Measurements from ENCODE around the gene NPTN. TPM values are rescaled to one million over a fixed set of nuclear protein-coding genes. Genes with fewer than 3 reads are reported as not detected.
"Not testable (repeated sequence)": the region's sequence is repeated elsewhere in the genome, so short reads cannot be mapped to it uniquely, and the experiment has no call there.

Gene NPTN
- total RNA-seq, 2 donors from 2014 or later, result 186 to 225 TPM

GRCh38 chr15:73582851-73583379, 50.3 kb downstream of the NPTN start:
- DNase-seq (ENCODE audit: low spot score), result no peak
- Histone ChIP-seq H3K4me3 (no peak overlapping the region), H3K9me3 (no peaks in the 10 kb centered on the region), H3K36me3 (peaks cover 91% of the 10 kb centered on the region), H3K27ac (no peak overlapping the region), H3K4me1 (peaks cover 0 to 7% of the 10 kb centered on the region in 2 donors), H3K27me3 (no peaks in the 10 kb centered on the region)
- TF ChIP-seq CTCF (IDR thresholded peaks at IDR 0.05), result no peak

GRCh38 chr15:73578026-73578425, 55.2 kb downstream of the NPTN start:
- Histone ChIP-seq H3K36me3 (peaks cover 59% of the 10 kb centered on the region), H3K27ac (no peak overlapping the region), H3K9me3 (no peaks in the 10 kb centered on the region), H3K27me3 (no peaks in the 10 kb centered on the region), H3K4me1 (peaks cover 0 to 20% of the 10 kb centered on the region in 2 donors), H3K4me3 (no peak overlapping the region)
- TF ChIP-seq CTCF (IDR thresholded peaks at IDR 0.05), result no peak
- DNase-seq (ENCODE audit: low spot score), result no peak

GRCh38 chr15:73577593-73577992, 55.6 kb downstream of the NPTN start:
- H3K9me3 ChIP-seq; H3K4me3 ChIP-seq; H3K27me3 ChIP-seq; H3K27ac ChIP-seq; DNase-seq (ENCODE audit: low spot score): not testable (repeated sequence)
- Histone ChIP-seq H3K36me3 (peaks cover 54% of the 10 kb centered on the region), H3K4me1 (peaks cover 0 to 23% of the 10 kb centered on the region in 2 donors)

GRCh38 chr15:73575636-73576247, 57.4 kb downstream of the NPTN start:
- no peak for TF ChIP-seq CTCF (IDR thresholded peaks at IDR 0.05)
- H3K4me3 ChIP-seq, result no peak overlapping the region

GRCh38 chr15:73573572-73573971, 59.6 kb downstream of the NPTN start:
- Histone ChIP-seq H3K36me3 (peaks cover 55% of the 10 kb centered on the region), H3K4me3 (no peak overlapping the region), H3K27ac (no peak overlapping the region), H3K27me3 (no peaks in the 10 kb centered on the region), H3K9me3 (no peaks in the 10 kb centered on the region), H3K4me1 (peaks cover 0 to 23% of the 10 kb centered on the region in 2 donors)
- no peak for TF ChIP-seq CTCF (IDR thresholded peaks at IDR 0.05)
- DNase-seq (ENCODE audit: low spot score), result no peak

More at GRCh38 chr15:73575636-73576247, 57.4 kb downstream of the NPTN start:
- Histone ChIP-seq H3K27ac (peak overlapping the region in 1 of 2 donors; percentile 15), H3K36me3 (peaks cover 48% of the 10 kb centered on the region), H3K4me1 (peaks cover 0 to 23% of the 10 kb centered on the region in 2 donors), H3K27me3 (no peaks in the 10 kb centered on the region), H3K9me3 (no peaks in the 10 kb centered on the region)
- DNase-seq (ENCODE audit: low spot score), result no peak

GRCh38 chr15:73573037-73573436, 60.2 kb downstream of the NPTN start:
- Histone ChIP-seq H3K27ac (no peak overlapping the region), H3K36me3 (peaks cover 57% of the 10 kb centered on the region), H3K27me3 (no peaks in the 10 kb centered on the region), H3K4me1 (peaks cover 0 to 23% of the 10 kb centered on the region in 2 donors), H3K9me3 (no peaks in the 10 kb centered on the region), H3K4me3 (no peak overlapping the region)
- no peak for TF ChIP-seq CTCF (IDR thresholded peaks at IDR 0.05)
- DNase-seq (ENCODE audit: low spot score), result no peak
